Common myeloid progenitor, CD34-positive (primary cell): ENCODE measurements around the gene PRKN.
"Not testable (repeated sequence)": the region's sequence is repeated elsewhere in the genome, so short reads cannot be mapped to it uniquely, and the experiment has no call there.

Experiments
- CTCF ChIA-PET: fragments of 350-600 bp; sonication (Branson Sonifier 250); formaldehyde crosslinking; loops from one replicate; lab custom pipeline; 2021; ENCODE audit warnings: antibody characterized with exemption; lab: Charles Lee
- POLR2A ChIA-PET: fragments of 350-600 bp; sonication (Branson Sonifier 250); formaldehyde crosslinking; loops from one replicate; lab custom pipeline; 2021; ENCODE audit warnings: antibody characterized with exemption; lab: Charles Lee
- DNase-seq, 3 donors: peaks; one replicate each; pipeline versions ENCODE4 v3.0.0 to v3.0.0-alpha.2; 2013
- H3K27ac ChIP-seq, 2 experiments: 1 replicate in 1 of 2; 2 replicates in 1 of 2; pipeline ENCODE4 v1.7.0; 2013; ENCODE audit warnings: inconsistent platforms in 2 of 2, low read length in 2 of 2, mild to moderate bottlenecking in 2 of 2, low read depth in 1 of 2, moderate library complexity in 1 of 2; ENCODE audit not compliant: severe bottlenecking in 2 of 2, insufficient read depth in 1 of 2, poor library complexity in 1 of 2
- H3K27me3 ChIP-seq, 5 experiments: replicated peaks in 2 of 5; 1 replicate in 3 of 5; 2 replicates in 2 of 5; pipeline versions ENCODE4 v1.6.1 to v1.7.0; 2013; ENCODE audit warnings: low read length in 4 of 5, mild to moderate bottlenecking in 2 of 5, moderate library complexity in 2 of 5, inconsistent platforms in 1 of 5; ENCODE audit not compliant: insufficient read depth in 5 of 5, control insufficient read depth in 4 of 5
- H3K36me3 ChIP-seq, 4 experiments: 1 replicate in 2 of 4; 2 replicates in 2 of 4; pipeline versions ENCODE4 v1.6.1 to v1.7.0; 2013; ENCODE audit warnings: low read length in 3 of 4, control low read depth in 1 of 4, mild to moderate bottlenecking in 1 of 4; ENCODE audit not compliant: control insufficient read depth in 4 of 4, insufficient read depth in 4 of 4
- H3K4me1 ChIP-seq, 4 experiments: 1 replicate in 3 of 4; 2 replicates in 1 of 4; pipeline versions ENCODE4 v1.6.1 to v1.7.1; 2013; ENCODE audit warnings: low read length in 3 of 4, mild to moderate bottlenecking in 3 of 4, control low read depth in 1 of 4, inconsistent platforms in 1 of 4, moderate library complexity in 1 of 4; ENCODE audit not compliant: control insufficient read depth in 4 of 4, insufficient read depth in 4 of 4; ENCODE audit errors: control extremely low read depth in 1 of 4
- H3K4me3 ChIP-seq, 7 experiments: 1 replicate in 4 of 7; 2 replicates in 3 of 7; pipeline versions ENCODE4 v1.5.1 to v1.7.0; 2013; ENCODE audit warnings: mild to moderate bottlenecking in 7 of 7, low read length in 6 of 7, moderate library complexity in 6 of 7, inconsistent platforms in 2 of 7, low read depth in 2 of 7, control low read depth in 1 of 7; ENCODE audit not compliant: insufficient read depth in 4 of 7, control insufficient read depth in 1 of 7; ENCODE audit errors: extremely low read depth in 1 of 7
- H3K9me3 ChIP-seq, 5 experiments: 1 replicate in 4 of 5; 2 replicates in 1 of 5; pipeline versions ENCODE4 v1.6.1 to v1.7.1; 2013; ENCODE audit warnings: low read length in 4 of 5, mild to moderate bottlenecking in 2 of 5, inconsistent platforms in 1 of 5, low read depth in 1 of 5, moderate library complexity in 1 of 5; ENCODE audit not compliant: control insufficient read depth in 4 of 5, insufficient read depth in 2 of 5; ENCODE audit errors: control extremely low read depth in 1 of 5
- WGBS: methylation state at CpG from one replicate; pipeline ENCODE4 v1.1.5; 2013; ENCODE audit not compliant: insufficient coverage; 5-methylcytosine and 5-hydroxymethylcytosine counted together

Gene PRKN

DNA sequence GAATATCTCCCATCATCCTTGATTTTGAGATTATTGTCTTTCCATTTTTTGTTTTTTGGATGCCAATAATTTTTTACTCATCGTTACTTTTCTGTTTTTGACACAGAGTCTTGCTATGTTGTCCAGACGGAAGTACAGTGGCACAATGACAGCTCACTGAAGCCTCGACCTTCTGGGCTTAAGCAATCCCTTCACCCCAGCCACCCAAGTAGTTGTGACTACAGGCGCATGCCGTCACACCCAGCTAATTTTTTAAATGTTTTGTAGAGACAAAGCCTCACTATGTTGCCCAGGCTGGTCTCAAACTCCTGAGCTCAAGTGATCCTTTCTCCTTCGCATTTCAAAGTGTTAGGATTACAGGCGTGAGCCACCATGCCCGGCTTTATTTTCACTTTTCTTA is 851.3 kb downstream of the PRKN start:
- no peak overlapping the region for H3K4me3 ChIP-seq
- 98% methylated on average over 5 of the region's 8 CpGs for WGBS
- H3K9me3 ChIP-seq: peaks cover 0 to 3% (median 0%) of the 10 kb centered on the region in 5 experiments
- H3K4me1 ChIP-seq: no peaks in the 10 kb centered on the region
- no peak for DNase-seq
- ChIA-PET POLR2A (no interaction called here), CTCF (no interaction called here)
- H3K27ac ChIP-seq: no peak overlapping the region
- no peaks in the 10 kb centered on the region for H3K36me3 ChIP-seq
- no peaks in the 10 kb centered on the region for H3K27me3 ChIP-seq

DNA sequence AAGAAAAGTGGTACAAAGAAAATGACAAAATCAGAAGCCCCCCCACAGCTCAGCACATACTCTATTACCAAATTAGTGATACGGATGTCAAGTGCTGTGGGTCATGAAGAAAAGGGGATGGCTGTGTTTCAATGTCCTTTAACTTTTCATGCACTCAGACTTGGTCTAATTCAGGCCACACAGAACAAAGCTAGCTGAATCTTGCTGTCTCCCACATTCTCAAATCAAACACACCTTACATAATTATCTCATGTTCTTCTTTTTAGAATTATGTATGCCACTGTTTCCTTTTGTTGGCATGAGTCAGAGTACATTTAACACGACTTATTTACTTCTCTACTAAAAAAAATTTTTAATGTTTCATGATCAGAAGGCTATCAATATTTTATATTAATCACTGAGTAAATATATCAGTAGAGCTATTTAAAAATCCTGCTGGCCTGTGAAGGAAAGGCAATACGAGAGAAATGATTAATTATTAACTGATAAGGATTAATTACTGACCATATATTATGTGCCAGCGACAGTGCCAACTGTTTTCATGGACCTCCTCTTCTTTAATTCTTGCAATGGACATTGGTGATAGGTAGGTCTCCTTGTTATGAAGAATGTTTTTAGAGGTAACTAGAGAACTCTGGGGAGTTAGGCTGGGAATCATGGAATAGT is 857.2 kb downstream of the PRKN start:
- ChIA-PET CTCF (interaction anchor here (0.9 kb wide), 1 partner anchor 28 kb away, joined by 3 read pairs; no protein-coding TSS in a partner anchor), POLR2A (no interaction called here)
- no CpG with 5 or more reads among the region's 4 CpGs for WGBS

DNA sequence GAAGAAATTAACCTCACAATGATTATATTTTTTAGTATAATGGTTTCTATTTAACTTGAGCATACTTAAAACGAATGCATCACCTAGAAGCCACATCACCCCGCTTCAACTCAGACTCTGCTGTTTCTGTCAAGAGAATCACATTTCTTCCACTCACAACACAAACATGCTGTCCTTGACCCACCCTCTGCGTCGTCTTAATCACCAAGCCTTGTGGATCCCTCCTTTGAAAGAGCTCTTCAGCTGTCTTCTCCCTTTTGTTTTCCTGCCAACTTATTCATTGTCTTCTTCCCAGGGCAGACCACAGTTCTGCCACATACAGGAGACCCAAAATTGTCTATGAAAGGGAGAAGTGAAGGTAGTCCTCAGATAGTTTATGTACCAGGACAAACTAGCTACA is 858.1 kb downstream of the PRKN start:
- H3K27ac ChIP-seq: no peak overlapping the region
- ChIA-PET CTCF (interaction anchor here (0.9 kb wide), 1 partner anchor 27 kb away, joined by 3 read pairs; no protein-coding TSS in a partner anchor), POLR2A (no interaction called here)
- no peaks in the 10 kb centered on the region for H3K36me3 ChIP-seq
- H3K9me3 ChIP-seq: no peaks in the 10 kb centered on the region
- DNase-seq: no peak
- H3K4me3 ChIP-seq: no peak overlapping the region
- H3K27me3 ChIP-seq: no peaks in the 10 kb centered on the region
- H3K4me1 ChIP-seq: no peaks in the 10 kb centered on the region
- WGBS: 100% methylated on average over 3 of the region's 4 CpGs

More for the DNA sequence above, 857.2 kb downstream of the PRKN start:
- Histone ChIP-seq H3K9me3 (no peaks in the 10 kb centered on the region), H3K27me3 (no peaks in the 10 kb centered on the region), H3K27ac (no peak overlapping the region), H3K36me3 (no peaks in the 10 kb centered on the region), H3K4me1 (no peaks in the 10 kb centered on the region), H3K4me3 (no peak overlapping the region)
- DNase-seq: no peak

DNA sequence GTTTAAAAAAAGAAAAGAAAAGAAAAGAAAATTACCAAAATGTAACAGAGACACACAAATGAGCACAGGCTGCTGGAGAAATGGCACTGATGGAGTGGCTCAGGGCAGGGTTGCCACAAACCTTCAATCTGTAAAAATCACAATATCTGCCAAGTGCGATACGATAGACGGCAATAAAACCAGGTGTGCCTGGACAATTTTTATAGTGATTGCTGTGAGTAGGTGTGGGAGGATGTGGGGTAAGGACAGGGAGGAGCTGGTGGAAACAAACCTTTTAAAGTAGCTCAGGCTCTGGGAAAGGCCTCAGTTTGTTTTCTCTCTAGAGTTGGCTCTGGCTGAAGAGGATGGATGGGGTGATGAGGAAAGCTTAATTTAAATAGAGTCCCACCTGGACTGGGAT is 861.0 kb downstream of the PRKN start:
- WGBS: 90% methylated on average over 2 of the region's 3 CpGs
- ChIA-PET POLR2A (no interaction called here), CTCF (interaction anchor here (0.8 kb wide), 1 partner anchor 27 kb away, joined by 5 read pairs; no protein-coding TSS in a partner anchor)
- no peaks in the 10 kb centered on the region for H3K9me3 ChIP-seq
- no peak overlapping the region for H3K27ac ChIP-seq
- H3K4me1 ChIP-seq: no peaks in the 10 kb centered on the region
- DNase-seq: no peak
- H3K27me3 ChIP-seq: no peaks in the 10 kb centered on the region
- H3K4me3 ChIP-seq: no peak overlapping the region
- H3K36me3 ChIP-seq: no peaks in the 10 kb centered on the region

DNA sequence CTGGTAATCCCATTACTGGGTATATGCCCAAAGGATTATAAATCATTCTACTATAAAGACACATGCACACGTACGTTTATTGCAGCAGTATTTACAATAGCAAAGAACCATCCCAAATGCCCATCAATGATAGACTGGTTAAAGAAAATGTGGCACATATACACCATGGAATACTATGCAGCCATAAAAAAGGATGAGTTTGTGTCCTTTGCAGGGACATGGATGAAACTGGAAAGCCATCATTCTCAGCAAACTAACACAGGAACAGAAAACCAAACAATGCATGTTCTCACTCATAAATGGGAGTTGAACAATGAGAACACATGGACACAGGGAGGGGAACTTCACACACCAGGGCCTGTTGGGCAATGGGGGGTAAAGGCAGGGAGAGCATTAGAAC is 866.5 kb downstream of the PRKN start:
- H3K4me3 ChIP-seq, CTCF ChIA-PET, H3K36me3 ChIP-seq, H3K27ac ChIP-seq, H3K9me3 ChIP-seq, H3K4me1 ChIP-seq, POLR2A ChIA-PET, H3K27me3 ChIP-seq, DNase-seq: not testable (repeated sequence)
- WGBS: no CpG with 5 or more reads among the region's 2 CpGs

DNA sequence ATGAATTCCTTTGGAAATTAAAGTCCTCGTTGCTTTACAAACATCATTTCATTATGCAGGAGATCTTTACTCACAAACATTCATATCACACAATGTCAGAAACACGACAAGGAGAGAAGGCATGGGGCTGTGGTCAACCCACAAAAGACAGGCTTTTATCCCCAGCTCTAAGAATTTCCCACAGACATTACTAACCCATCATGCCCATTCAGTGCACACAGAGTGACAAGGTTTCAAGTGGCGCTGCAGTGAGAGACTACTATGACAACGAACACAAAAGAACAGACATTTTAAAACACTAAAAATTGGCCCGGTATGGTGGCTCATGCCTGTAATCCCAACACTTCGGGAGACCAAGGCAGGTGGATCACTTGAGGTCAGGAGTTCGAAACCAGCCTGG is 873.9 kb downstream of the PRKN start:
- Histone ChIP-seq H3K27me3 (no peaks in the 10 kb centered on the region), H3K9me3 (no peaks in the 10 kb centered on the region), H3K4me1 (no peaks in the 10 kb centered on the region), H3K27ac (no peak overlapping the region), H3K36me3 (no peaks in the 10 kb centered on the region), H3K4me3 (no peak overlapping the region)
- WGBS: 90% methylated on average over 2 of the region's 7 CpGs
- CTCF ChIA-PET: interaction anchor here (0.6 kb wide), 1 partner anchor 119 kb away, joined by 3 read pairs; no protein-coding TSS in a partner anchor
- POLR2A ChIA-PET: no interaction called here
- no peak for DNase-seq

DNA sequence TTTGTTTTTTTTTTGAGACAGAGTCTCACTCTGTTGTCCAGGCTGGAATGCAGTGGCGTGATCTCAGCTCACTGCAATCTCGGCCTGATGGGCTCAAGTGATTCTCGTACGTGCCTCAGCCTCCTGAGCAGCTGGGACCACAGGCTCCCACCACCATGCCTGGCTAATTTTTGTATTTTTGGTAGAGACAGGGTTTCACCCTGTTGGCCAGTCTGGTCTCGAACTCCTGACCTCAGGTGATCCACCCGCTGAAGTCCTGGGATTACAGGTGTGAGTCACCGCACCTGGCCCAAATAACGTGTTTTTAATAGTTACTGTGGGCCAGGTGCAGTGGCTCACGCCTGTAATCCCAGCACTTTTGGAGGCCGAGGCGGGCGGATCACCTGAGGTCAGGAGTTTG is 876.1 kb downstream of the PRKN start:
- H3K27me3 ChIP-seq, H3K36me3 ChIP-seq, H3K4me1 ChIP-seq, H3K9me3 ChIP-seq, H3K27ac ChIP-seq, POLR2A ChIA-PET, DNase-seq, H3K4me3 ChIP-seq: not testable (repeated sequence)
- CTCF ChIA-PET: interaction anchor here (1.2 kb wide), 1 partner anchor 11 kb away, joined by 4 read pairs; no protein-coding TSS in a partner anchor
- 92% methylated on average over 7 of the region's 12 CpGs for WGBS
